ENCODE results near the gene DCAF8L2. TPM values are rescaled to one million over a fixed set of nuclear protein-coding genes. Genes with fewer than 3 reads are reported as not detected.
"Not testable (repeated sequence)": the region's sequence is repeated elsewhere in the genome, so short reads cannot be mapped to it uniquely, and the experiment has no call there.

The DCAF8L2 gene
- total RNA-seq, 4 donors from 2014 or later, result not detected

GRCh38 chrX:27728291-27728690 lies 138.1 kb downstream of the DCAF8L2 start:
- H3K4me1 ChIP-seq, result no peaks in the 10 kb centered on the region
- no peak overlapping the region for H3K27ac ChIP-seq
- no peaks in the 10 kb centered on the region for H3K27me3 ChIP-seq
- H3K36me3 ChIP-seq, result no peaks in the 10 kb centered on the region
- ATAC-seq, result no peak
- in situ Hi-C loops (cut with MboI; ENCODE audit: low sequenced_read_pairs in 4 of 4) (no loop called here), intact Hi-C loops (cut with DNase I; ENCODE audit: low total_unique reads) (no loop called here)
- no peaks in the 10 kb centered on the region for H3K9me3 ChIP-seq
- TF ChIP-seq POLR2A (IDR thresholded peaks at IDR 0.05), result no peak
- TF ChIP-seq, protein P1, sequence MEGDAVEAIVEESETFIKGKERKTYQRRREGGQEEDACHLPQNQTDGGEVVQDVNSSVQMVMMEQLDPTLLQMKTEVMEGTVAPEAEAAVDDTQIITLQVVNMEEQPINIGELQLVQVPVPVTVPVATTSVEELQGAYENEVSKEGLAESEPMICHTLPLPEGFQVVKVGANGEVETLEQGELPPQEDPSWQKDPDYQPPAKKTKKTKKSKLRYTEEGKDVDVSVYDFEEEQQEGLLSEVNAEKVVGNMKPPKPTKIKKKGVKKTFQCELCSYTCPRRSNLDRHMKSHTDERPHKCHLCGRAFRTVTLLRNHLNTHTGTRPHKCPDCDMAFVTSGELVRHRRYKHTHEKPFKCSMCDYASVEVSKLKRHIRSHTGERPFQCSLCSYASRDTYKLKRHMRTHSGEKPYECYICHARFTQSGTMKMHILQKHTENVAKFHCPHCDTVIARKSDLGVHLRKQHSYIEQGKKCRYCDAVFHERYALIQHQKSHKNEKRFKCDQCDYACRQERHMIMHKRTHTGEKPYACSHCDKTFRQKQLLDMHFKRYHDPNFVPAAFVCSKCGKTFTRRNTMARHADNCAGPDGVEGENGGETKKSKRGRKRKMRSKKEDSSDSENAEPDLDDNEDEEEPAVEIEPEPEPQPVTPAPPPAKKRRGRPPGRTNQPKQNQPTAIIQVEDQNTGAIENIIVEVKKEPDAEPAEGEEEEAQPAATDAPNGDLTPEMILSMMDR (IDR thresholded peaks at IDR 0.05 in 4 of 5, conservative IDR thresholded peaks at IDR 0.05 in 1 of 5), result no peak
- H3K4me3 ChIP-seq, result no peak overlapping the region
- DNase-seq, result no peak

DNA sequence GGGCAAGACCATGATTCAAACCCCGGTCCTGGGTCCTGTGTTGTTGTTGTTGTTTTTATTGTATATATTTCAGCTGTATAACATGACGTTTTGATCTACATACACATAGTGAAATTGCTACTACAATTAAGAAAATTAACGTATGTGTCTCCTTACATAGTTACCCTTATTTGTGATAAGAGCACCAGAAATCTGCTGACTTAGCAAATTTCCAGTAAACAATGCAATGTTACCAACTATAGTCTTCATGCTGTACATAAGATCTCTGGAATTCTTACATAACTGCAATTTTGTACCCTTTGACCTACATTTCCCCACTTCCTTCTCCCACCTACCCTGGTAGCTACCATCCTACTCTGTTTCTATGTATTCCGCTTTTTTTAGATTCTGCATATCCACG lies 141.8 kb downstream of the DCAF8L2 start:
- H3K9me3 ChIP-seq, result no peaks in the 10 kb centered on the region
- no peak overlapping the region for H3K27ac ChIP-seq
- in situ Hi-C loops (cut with MboI; ENCODE audit: low sequenced_read_pairs in 4 of 4), result no loop called here
- no peaks in the 10 kb centered on the region for H3K27me3 ChIP-seq
- no peak for DNase-seq
- ATAC-seq, result no peak
- intact Hi-C loops (cut with DNase I; ENCODE audit: low total_unique reads), result no loop called here
- no peaks in the 10 kb centered on the region for H3K4me1 ChIP-seq
- H3K4me3 ChIP-seq, result no peak overlapping the region
- no peaks in the 10 kb centered on the region for H3K36me3 ChIP-seq
- no peak for TF ChIP-seq POLR2A (IDR thresholded peaks at IDR 0.05)
- TF ChIP-seq, protein P1 (IDR thresholded peaks at IDR 0.05 in 4 of 5, conservative IDR thresholded peaks at IDR 0.05 in 1 of 5), result no peak

- no peaks in the 10 kb centered on the region for H3K9me3 ChIP-seq
- no peaks in the 10 kb centered on the region for H3K27me3 ChIP-seq
- intact Hi-C loops (cut with DNase I; ENCODE audit: low total_unique reads) (no loop called here), in situ Hi-C loops (cut with MboI; ENCODE audit: low sequenced_read_pairs in 4 of 4) (no loop called here)
- H3K36me3 ChIP-seq, result no peaks in the 10 kb centered on the region
- DNase-seq (no peak), ATAC-seq (no peak)
- TF ChIP-seq POLR2A (IDR thresholded peaks at IDR 0.05), result no peak
- TF ChIP-seq, protein P1 (IDR thresholded peaks at IDR 0.05 in 4 of 5, conservative IDR thresholded peaks at IDR 0.05 in 1 of 5), result no peak
- no peak overlapping the region for H3K27ac ChIP-seq
- no peaks in the 10 kb centered on the region for H3K4me1 ChIP-seq
- no peak overlapping the region for H3K4me3 ChIP-seq
Observed at GRCh38 chrX:27735914-27736313, 145.8 kb downstream of the DCAF8L2 start.

DNA sequence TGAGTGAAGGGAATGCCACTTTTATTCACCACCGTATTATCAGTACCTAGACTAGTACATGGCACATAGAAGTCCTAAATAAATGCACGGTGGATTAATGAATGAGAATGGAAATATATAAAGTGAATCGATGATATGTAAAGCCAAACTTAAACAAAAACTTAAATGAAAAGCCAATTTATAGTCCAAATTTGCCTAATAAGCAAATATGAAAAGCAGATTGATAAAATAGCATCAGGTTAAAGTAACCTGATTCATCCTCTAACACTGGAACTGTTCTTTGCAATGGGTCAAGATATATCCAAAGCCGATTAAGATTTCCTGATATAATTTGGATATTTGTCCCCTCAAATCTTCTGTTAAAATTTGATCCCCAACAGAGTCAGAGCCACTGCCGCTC lies 150.8 kb downstream of the DCAF8L2 start:
- ATAC-seq, result no peak
- H3K4me3 ChIP-seq, result no peak overlapping the region
- in situ Hi-C loops (cut with MboI; ENCODE audit: low sequenced_read_pairs in 4 of 4), result no loop called here

DNA sequence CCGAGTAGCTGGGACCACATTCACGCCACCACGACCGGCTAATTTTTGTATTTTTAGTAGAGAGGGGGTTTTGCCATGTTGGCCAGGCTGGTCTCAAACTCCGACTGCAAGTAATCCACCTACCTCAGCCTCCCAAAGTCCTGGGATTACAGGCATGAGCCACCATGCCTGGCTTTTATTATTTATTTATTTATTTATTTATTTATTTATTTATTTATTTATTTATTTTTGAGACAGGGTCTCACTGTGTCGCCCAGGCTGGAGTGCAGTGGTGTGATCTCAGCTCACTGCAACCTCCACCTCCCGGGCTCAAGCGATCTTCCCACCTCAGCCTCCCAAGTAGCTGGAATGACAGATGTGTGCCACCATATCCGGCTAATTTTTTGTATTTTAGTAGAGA lies 153.4 kb downstream of the DCAF8L2 start:
- H3K4me3 ChIP-seq; H3K36me3 ChIP-seq; ATAC-seq; H3K27me3 ChIP-seq; H3K4me1 ChIP-seq; intact Hi-C loops (cut with DNase I; ENCODE audit: low total_unique reads); H3K9me3 ChIP-seq; H3K27ac ChIP-seq; DNase-seq; in situ Hi-C loops (cut with MboI; ENCODE audit: low sequenced_read_pairs in 4 of 4): not testable (repeated sequence)

More for the DNA sequence above, 150.8 kb downstream of the DCAF8L2 start:
- no peak overlapping the region for H3K27ac ChIP-seq
- no peaks in the 10 kb centered on the region for H3K9me3 ChIP-seq
- H3K27me3 ChIP-seq, result no peaks in the 10 kb centered on the region
- H3K4me1 ChIP-seq, result no peaks in the 10 kb centered on the region
- H3K36me3 ChIP-seq, result no peaks in the 10 kb centered on the region
- intact Hi-C loops (cut with DNase I; ENCODE audit: low total_unique reads), result no loop called here
- no peak for TF ChIP-seq POLR2A (IDR thresholded peaks at IDR 0.05)
- TF ChIP-seq, protein P1 (IDR thresholded peaks at IDR 0.05 in 4 of 5, conservative IDR thresholded peaks at IDR 0.05 in 1 of 5), result no peak
- no peak for DNase-seq
